Fibroblast of lung (primary cell): ENCODE measurements around the gene EFHB.

Experiments
- CTCF ChIP-seq, 2 donors: IDR thresholded peaks in 1 of 2; conservative IDR thresholded peaks in 1 of 2; 1 replicate in 1 of 2; 2 replicates in 1 of 2; pipeline ENCODE4 v1.5.1; 2011 to 2012; ENCODE audit warnings: low read length in 2 of 2, control low read depth in 1 of 2, inconsistent platforms in 1 of 2, low read depth in 1 of 2, mild to moderate bottlenecking in 1 of 2
- EZH2 ChIP-seq: IDR thresholded peaks from 2 replicates; pipeline ENCODE4 v1.5.1; 2012; ENCODE audit warnings: low read length, control low read depth, mild to moderate bottlenecking; ENCODE audit errors: missing control alignments

DNA sequence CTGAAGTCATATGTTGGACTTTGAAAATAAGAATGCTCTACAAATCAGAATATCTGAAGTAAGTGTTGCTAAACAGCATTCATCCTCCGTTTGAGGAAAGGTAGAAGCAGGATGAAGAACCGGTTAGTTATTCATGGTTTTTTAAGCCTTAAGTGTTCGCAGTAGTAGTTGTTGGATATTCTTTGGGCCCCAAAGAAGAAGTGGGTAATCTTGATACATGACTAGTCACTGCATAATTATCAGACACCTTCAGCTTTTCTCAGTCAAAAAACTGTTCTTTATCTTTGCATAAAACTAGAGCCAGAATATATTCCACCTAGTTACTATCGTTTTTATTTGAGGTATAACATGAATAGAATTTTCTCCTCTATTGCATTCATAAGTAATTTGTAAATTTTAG lies 26.7 kb upstream of the EFHB start:
- no peak for TF ChIP-seq EZH2
- no peak for TF ChIP-seq CTCF (conservative IDR thresholded peaks at IDR 0.05 in 1 of 2, IDR thresholded peaks at IDR 0.05 in 1 of 2; ENCODE audit: low read depth in 1 of 2, low read length in 2 of 2)
